Keratinocyte (primary cell): Measurements from ENCODE around the gene HOXC6.

Experiments
- CTCF ChIP-seq, 3 experiments: IDR thresholded peaks in 1 of 3; conservative IDR thresholded peaks in 1 of 3; optimal IDR thresholded peaks in 1 of 3; 2 replicates in 2 of 3; 3 replicates in 1 of 3; pipeline versions ENCODE3 to v1.5.1; 2011; ENCODE audit warnings: low read length in 3 of 3, mild to moderate bottlenecking in 3 of 3, moderate library complexity in 2 of 3, control low read depth in 1 of 3, inconsistent platforms in 1 of 3; ENCODE audit not compliant: insufficient read depth in 2 of 3; ENCODE audit errors: extremely low read depth in 1 of 3
- EZH2 ChIP-seq: IDR thresholded peaks from one replicate; pipeline ENCODE4 v1.6.1; 2012; ENCODE audit warnings: inconsistent platforms, mild to moderate bottlenecking, low read length, moderate library complexity

- TF ChIP-seq CTCF (optimal IDR thresholded peaks at IDR 0.05 in 1 of 3, IDR thresholded peaks at IDR 0.05 in 1 of 3, conservative IDR thresholded peaks at IDR 0.05 in 1 of 3; ENCODE audit: extremely low read depth in 1 of 3, insufficient read depth in 2 of 3, low read length in 3 of 3), result no peak
- no peak for TF ChIP-seq EZH2
Measured at GRCh38 chr12:54042970-54043853, 15.0 kb downstream of the HOXC6 start.
